ENCODE results near the gene GOT1.

The GOT1 gene

GRCh38 chr10:99394256-99394655, 36.2 kb downstream of the GOT1 start:
- DNase-seq = no peak

GRCh38 chr10:99393683-99394082, 36.7 kb downstream of the GOT1 start:
- DNase-seq = no peak

- no peak for DNase-seq
These were observed 37.4 kb downstream of the GOT1 start for GRCh38 chr10:99393036-99393435.

DNA sequence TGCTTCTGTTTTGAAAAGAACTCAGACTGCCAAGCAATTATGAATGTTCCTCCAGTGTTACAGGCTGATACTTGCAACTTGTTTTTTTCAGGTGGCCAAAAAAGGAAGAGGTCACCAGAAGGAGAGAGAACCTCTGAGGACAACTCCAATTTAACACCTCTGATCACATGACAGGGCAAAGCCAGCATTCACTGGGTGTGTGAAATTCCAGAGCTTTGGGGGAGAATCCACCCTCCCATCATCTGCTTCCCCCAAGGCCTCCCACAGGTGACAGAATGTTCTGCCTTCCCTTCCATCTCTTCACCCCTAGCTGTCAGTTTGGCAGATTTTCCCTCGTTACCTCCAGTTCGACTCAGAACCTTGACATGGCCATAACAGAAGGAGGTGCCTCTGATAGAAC, 39.1 kb downstream of the GOT1 start:
- no peak for DNase-seq

DNA sequence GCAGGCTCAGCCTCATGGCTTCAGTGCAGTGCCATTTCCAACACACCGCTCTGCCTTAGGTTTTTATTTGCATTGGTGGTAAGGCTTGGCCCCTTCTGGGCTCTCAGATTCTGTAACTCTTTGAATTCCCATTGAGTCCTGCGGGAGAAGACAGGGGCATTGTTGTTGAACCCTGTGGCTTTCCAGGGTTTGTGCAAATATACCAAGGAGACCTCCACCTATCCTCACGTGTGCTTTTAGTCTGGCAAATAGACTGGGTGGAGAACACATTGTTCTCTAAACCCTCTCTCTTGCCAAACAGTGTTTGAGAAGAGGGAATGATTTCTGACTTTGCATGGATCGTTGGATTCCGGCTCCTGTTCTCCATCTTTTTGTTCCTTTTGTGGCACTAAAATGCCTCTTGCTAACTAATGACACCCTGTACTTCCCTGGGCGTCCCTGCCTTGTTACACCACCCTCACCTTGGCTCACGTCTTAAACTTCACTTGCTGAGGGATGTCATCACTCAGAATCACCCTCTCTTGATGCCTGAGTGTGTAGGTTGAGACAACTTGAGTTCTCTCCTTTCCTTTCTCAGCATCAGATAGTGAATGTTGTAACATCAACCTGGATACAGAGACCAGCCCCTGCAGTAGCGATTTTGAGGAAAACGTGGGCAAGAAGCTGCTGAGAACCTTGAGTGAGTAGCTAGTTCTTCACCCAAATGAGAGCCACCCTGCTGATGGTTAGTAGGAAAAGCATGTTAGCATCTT, 40.5 kb downstream of the GOT1 start:
- DNase-seq = no peak

GRCh38 chr10:99387541-99387940, 42.9 kb downstream of the GOT1 start:
- DNase-seq = no peak

GRCh38 chr10:99387071-99387470, 43.4 kb downstream of the GOT1 start:
- no peak for DNase-seq

DNA sequence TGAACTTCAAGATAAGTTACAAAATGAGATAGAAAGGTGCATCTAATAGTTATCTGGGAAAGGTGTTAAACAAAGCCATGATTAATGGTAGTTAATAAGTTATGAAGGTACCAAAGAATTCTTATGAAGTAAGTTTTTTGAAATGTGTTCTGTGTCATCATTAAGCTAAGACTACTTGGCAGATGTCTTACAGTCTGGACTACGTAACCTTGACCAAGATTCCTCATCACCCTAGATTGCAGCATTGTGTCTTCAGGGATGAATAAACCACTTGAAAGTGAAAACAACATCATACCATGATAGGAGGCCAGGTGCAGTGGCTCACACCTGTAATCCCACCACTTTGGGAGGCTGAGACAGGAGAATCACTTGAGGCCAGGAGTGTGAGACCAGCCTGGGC, 48.2 kb downstream of the GOT1 start:
- DNase-seq = no peak

- DNase-seq = no peak
These were observed 55.0 kb downstream of the GOT1 start for GRCh38 chr10:99375426-99375825.

DNA sequence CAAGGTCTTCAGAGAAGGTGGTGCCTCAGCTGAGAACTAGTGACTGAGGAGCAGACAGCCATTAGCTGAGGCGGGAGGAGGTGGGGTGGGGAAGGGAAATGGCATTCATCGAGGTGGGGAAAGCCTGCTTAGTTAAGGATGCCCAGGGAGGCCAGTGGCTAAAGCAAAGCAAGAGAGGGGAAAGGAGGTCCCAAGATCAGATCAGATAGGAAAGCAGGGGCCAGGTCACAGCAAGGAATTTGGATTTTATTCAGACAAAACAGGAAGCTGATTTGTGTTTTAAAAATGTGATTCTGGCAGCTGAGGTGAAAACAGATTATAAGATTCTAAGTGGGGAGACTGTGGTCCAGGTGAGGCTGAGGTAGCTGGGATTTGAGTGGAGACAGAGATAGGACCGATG, 55.5 kb downstream of the GOT1 start:
- no peak for DNase-seq

DNA sequence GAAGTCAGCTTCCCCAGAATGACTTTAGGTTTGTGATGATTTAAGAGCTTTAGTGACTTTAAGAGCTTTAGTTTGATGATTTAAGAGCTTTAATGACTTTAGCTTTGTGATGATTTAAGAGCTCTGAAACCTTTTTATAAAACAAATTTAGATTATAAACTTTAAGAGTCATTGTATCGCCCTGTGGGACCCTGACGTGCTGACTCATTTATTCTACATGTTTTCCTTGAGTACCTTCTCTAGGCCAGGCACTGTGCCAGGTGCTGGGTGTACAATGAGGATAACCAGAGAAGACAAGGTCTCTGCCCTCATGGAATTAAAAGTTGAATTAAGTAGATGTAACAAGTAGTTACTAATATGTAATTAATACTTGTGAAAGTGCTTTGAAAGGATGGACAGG, 55.9 kb downstream of the GOT1 start:
- no peak for DNase-seq

GRCh38 chr10:99372546-99373271, 57.7 kb downstream of the GOT1 start:
- no peak for DNase-seq

- DNase-seq = no peak
These were observed 59.4 kb downstream of the GOT1 start for GRCh38 chr10:99370993-99371392.

DNA sequence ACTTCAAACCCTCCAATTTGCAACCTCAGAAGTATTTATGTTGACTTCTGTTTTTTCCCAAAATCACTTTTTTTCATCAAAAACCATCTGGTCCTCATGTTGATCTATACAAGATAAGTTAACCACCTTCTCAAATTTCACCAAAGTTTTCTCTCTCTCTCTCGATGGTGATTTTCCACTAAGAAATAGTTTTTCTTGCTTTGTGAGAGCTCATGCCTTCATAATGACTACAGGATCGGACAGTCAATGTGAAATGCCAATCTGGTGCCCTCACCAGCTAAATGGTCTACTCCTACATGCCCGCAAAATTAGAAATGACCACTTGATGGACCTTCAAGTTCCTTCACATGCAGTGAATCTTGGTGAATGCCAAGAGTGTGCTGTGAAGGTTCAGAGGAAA, 60.9 kb downstream of the GOT1 start:
- no peak for DNase-seq

GRCh38 chr10:99369126-99369525, 61.3 kb downstream of the GOT1 start:
- DNase-seq = no peak

GRCh38 chr10:99368646-99369045, 61.8 kb downstream of the GOT1 start:
- no peak for DNase-seq

DNA sequence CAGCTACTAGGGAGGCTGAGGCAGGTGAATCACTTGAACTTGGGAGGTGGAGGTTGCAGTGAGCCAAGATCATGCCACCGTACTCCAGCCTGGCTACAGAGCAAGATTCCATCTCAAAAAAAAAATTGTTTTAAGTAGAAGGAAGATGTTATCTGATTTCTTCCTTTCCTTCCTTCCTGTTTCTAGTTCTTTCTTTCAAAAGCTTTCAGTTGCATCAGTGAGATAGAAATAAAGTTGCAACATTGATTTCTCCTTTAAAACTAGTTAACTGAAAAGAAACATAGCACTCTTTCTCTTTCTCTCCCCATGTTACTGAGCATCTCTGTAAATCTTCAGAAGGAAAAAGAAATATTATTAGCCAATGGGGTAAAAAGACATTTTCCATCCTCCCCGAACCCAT, 63.8 kb downstream of the GOT1 start:
- DNase-seq = no peak

DNA sequence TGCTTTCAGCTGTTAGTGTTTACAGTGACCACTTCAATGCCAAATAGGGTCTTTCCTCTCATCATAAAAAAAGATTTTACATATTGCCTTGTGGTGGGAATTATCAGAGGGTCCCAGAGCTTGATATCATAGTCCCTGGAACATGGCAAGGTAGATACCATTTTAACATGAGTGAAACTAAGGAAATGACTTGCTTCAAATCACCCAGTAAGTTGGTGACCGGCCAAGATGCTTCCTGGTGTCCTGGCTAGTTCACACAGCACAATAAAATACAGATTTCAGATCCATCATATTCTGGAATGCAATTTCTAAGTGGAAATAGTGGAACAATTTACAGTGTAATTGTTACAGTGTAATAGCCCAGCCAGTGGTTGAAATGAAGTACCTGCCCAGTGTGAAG, 64.7 kb downstream of the GOT1 start:
- DNase-seq = no peak

DNA sequence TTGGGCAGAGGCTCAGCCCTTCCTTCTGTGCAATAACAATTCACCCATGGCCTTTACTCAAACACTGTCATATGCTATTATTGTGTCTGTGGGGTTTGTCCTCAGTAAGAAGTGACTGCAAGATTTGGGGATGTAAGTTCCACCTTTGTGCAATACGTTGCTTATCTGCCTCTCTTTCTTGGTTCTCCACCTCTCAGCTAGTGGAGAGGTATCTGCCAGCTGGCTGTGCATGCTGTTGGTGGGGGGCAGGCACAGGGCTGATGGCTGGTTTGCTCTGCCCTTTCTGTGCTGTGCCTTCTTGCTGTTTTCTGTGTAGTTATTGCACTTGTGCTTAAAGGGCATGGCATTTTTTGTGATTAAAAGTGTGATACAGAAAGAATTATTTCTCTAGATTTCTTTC, 65.1 kb downstream of the GOT1 start:
- no peak for DNase-seq

DNA sequence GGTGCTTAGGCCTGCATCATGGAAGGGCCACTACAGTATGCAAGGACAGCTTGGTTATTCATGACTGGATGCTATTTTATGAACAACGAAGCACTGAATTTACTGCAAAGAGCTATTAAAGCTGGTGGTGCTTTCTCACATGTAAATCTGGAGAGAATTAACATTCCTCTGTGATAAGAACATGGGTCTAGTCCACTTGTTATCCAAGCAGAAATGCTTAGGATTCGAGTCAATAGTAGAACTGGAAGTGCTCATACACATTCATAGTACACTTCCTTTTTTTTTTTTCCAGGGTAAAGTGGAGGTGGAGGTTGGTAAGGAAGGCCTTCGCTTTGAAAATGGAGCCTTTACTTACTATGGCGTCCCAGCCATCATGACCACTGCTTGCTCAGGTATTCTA, 66.3 kb downstream of the GOT1 start:
- no peak for DNase-seq

DNA sequence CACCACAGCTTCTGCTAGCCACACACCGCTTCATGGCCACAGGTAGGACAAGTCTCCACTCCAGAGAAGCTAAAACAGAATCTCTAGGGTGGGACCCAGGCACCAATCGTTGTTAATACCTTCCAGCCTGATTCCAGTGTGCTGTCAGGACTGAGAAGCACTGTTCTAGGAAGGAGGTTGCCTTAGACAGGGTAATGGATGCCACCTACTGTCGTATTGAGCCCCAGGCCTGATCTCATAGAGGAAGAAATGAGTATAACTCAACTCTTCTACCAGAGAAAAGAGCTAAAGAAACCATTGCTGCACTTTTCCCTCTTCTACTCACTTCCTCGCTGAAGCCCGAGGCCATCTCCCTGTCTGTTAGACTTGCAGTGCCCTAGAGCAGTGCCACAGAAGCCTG, 69.5 kb downstream of the GOT1 start:
- no peak for DNase-seq

DNA sequence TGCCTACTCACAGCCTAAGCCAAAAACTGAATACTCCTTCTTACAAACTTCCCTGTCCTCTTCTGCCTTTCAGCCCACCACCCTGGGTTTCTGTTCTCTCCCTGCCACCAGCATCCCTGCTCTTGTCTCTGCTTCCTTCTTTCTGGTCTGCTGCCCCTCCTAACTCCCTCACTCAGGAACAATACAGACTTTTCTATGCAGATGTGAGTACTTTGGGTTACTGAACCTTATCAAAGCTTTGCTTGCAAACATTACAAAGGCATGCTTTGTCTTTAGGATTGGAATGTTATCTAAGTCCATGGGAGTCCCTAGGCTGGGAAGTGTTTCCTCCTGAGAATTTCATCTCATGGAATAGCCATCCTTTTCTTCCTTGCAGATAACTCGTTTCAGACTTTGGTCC, 72.3 kb downstream of the GOT1 start:
- DNase-seq = no peak

- DNase-seq = no peak
These were observed 72.7 kb downstream of the GOT1 start for GRCh38 chr10:99357691-99358090.

GRCh38 chr10:99353182-99353581, 77.2 kb downstream of the GOT1 start:
- DNase-seq = no peak

- DNase-seq = no peak
These were observed 82.8 kb downstream of the GOT1 start for GRCh38 chr10:99347672-99348071.
